SH-SY5Y (cell line): ENCODE measurements around the gene ADH5.

Experiments used
- GATA2 ChIP-seq: IDR thresholded peaks from 2 replicates; pipeline ENCODE4 v1.6.1; 2011; ENCODE audit warnings: mild to moderate bottlenecking, low read depth, low read length
- GATA3 ChIP-seq: IDR thresholded peaks from 2 replicates; pipeline ENCODE4 v1.6.1; 2011; ENCODE audit warnings: low read depth, mild to moderate bottlenecking, low read length, moderate library complexity

The ADH5 gene

GRCh38 chr4:99088481-99089365 is at the start of gene ADH5:
TSS of gene ADH5 (minus strand) at chr4:99088788. CDS start at chr4:99088700, 88 bp downstream.
- TF ChIP-seq GATA2, result 0 out of 2 replicates have a peak, but pooled peaks have one; percentile 1
- TF ChIP-seq GATA3, result no peak

GRCh38 chr4:99136329-99136728 is 47.7 kb upstream of the ADH5 start:
- no peak for TF ChIP-seq GATA3
- no peak for TF ChIP-seq GATA2

- TF ChIP-seq GATA3, result peak; percentile 89
- TF ChIP-seq GATA2, result peak; percentile 74; the same call in 1 of the 2 replicates
Observed at GRCh38 chr4:99135541-99136162, 47.1 kb upstream of the ADH5 start.

GRCh38 chr4:99134586-99134985 is 46.0 kb upstream of the ADH5 start:
- no peak for TF ChIP-seq GATA2
- TF ChIP-seq GATA3, result no peak

GRCh38 chr4:99131378-99131777 is 42.8 kb upstream of the ADH5 start:
- TF ChIP-seq GATA3 (no peak), GATA2 (no peak)

- TF ChIP-seq GATA3 (no peak), GATA2 (no peak)
Observed at GRCh38 chr4:99126376-99126775, 37.8 kb upstream of the ADH5 start.

GRCh38 chr4:99121008-99121407 is 32.4 kb upstream of the ADH5 start:
- TF ChIP-seq GATA2 (no peak), GATA3 (no peak)

- TF ChIP-seq GATA2 (no peak), GATA3 (no peak)
Observed at GRCh38 chr4:99120501-99120900, 31.9 kb upstream of the ADH5 start.

- TF ChIP-seq GATA3 (no peak), GATA2 (no peak)
Observed at GRCh38 chr4:99117876-99118693, 29.5 kb upstream of the ADH5 start.

- no peak for TF ChIP-seq GATA3
- TF ChIP-seq GATA2, result no peak
Observed at GRCh38 chr4:99104153-99104552, 15.6 kb upstream of the ADH5 start.

GRCh38 chr4:99103166-99103565 is 14.6 kb upstream of the ADH5 start:
- TF ChIP-seq GATA3 (no peak), GATA2 (no peak)

- TF ChIP-seq GATA3 (no peak), GATA2 (no peak)
Observed at GRCh38 chr4:99102634-99103033, 14.0 kb upstream of the ADH5 start.

- TF ChIP-seq GATA3 (no peak), GATA2 (no peak)
Observed at GRCh38 chr4:99100876-99101275, 12.3 kb upstream of the ADH5 start.

GRCh38 chr4:99099311-99099710 is 10.7 kb upstream of the ADH5 start:
- TF ChIP-seq GATA2, result no peak
- no peak for TF ChIP-seq GATA3

GRCh38 chr4:99091216-99091575 is 2.6 kb upstream of the ADH5 start:
- TF ChIP-seq GATA2, result no peak
- no peak for TF ChIP-seq GATA3
